GM12878 (cell line): ENCODE measurements around the gene PACS1.

Source experiments
- CEBPB ChIP-seq, 2 experiments: fragments of 150-350 bp in 1 of 2; IDR thresholded peaks; 2 replicates each; pipeline ENCODE4 v1.6.1; 2012 to 2014; ENCODE audit warnings: low read depth in 2 of 2, low read length in 2 of 2, borderline replicate concordance in 1 of 2, inconsistent platforms in 1 of 2
- CHD2 ChIP-seq: IDR thresholded peaks from 2 replicates; pipeline ENCODE4 v1.6.1; 2011; ENCODE audit warnings: low read depth, low read length, improper control_type of control experiment, borderline replicate concordance
- E4F1 ChIP-seq: fragments of 450-650 bp; IDR thresholded peaks from 2 replicates; pipeline ENCODE4 v1.6.1; 2018; ENCODE audit warnings: borderline replicate concordance, mild to moderate bottlenecking; ENCODE audit not compliant: partially characterized antibody
- GABPA ChIP-seq: IDR thresholded peaks from 2 replicates; pipeline ENCODE4 v1.6.1; 2014; ENCODE audit warnings: antibody characterized with exemption, low read depth, mild to moderate bottlenecking, inconsistent platforms
- NBN ChIP-seq: fragments of 450-650 bp; IDR thresholded peaks from 2 replicates; pipeline ENCODE4 v1.6.1; 2016
- NFYB ChIP-seq: IDR thresholded peaks from 2 replicates; pipeline ENCODE4 v1.6.1; 2011; ENCODE audit warnings: low read depth, mild to moderate bottlenecking, low read length, improper control_type of control experiment, moderate library complexity; ENCODE audit not compliant: insufficient read depth
- RELA ChIP-seq: fragments of 450-650 bp; IDR thresholded peaks from 2 replicates; pipeline ENCODE4 v1.8.0; 2014; ENCODE audit warnings: borderline replicate concordance; ENCODE audit not compliant: partially characterized antibody
- RUNX3 ChIP-seq: IDR thresholded peaks from 2 replicates; pipeline ENCODE4 v1.6.1; 2012; ENCODE audit warnings: low read length, inconsistent platforms
- YY1 ChIP-seq: IDR thresholded peaks from 2 replicates; pipeline ENCODE4 v1.6.1; 2011; ENCODE audit warnings: low read depth, mild to moderate bottlenecking, low read length
- ZBED1 ChIP-seq: IDR thresholded peaks from 2 replicates; pipeline ENCODE4 v1.6.1; 2016; ENCODE audit warnings: borderline replicate concordance
- ZBTB33 ChIP-seq: fragments of 450-650 bp; IDR thresholded peaks from 2 replicates; pipeline ENCODE4 v1.6.1; 2017; ENCODE audit warnings: mild to moderate bottlenecking
- ZNF24 ChIP-seq: fragments of 450-650 bp; IDR thresholded peaks from 2 replicates; pipeline ENCODE4 v1.6.1; 2017; ENCODE audit warnings: antibody characterized with exemption, mild to moderate bottlenecking
- ZNF274 ChIP-seq: IDR thresholded peaks from one replicate; pipeline ENCODE4 v1.8.0; 2011; ENCODE audit not compliant: insufficient read length, insufficient read depth
- TF ChIP-seq, protein P1 (sequence below), 3 experiments: IDR thresholded peaks in 2 of 3; conservative IDR thresholded peaks in 1 of 3; 2 replicates each; pipeline ENCODE4 v1.5.1; 2011; ENCODE audit warnings: low read depth in 3 of 3, low read length in 3 of 3, mild to moderate bottlenecking in 3 of 3, control low read depth in 2 of 3, moderate library complexity in 2 of 3, inconsistent platforms in 1 of 3, mixed read lengths in 1 of 3; ENCODE audit not compliant: control insufficient read depth in 2 of 3, insufficient read depth in 1 of 3; ENCODE audit errors: extremely low read depth in 1 of 3

DNA sequence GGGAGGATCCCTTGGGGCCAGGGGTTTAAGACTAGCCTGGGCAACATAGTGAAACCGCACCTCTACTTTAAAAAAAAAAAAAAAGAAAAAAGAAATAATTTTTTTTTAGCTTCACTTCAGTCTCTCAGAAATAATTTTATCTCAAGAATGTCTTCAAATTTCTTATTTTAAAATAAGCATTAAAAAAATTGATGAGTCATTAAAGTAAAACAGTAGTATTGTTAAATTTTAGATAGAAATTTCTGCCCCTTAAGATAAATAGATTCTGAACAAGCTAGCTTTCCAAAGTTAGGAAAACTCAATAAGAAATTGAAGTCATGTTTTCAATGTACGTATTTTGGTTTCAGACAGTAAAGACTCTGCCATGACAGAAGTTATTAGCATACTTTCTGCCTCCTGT, 7.7 kb upstream of the PACS1 start:
- TF ChIP-seq, protein P1, sequence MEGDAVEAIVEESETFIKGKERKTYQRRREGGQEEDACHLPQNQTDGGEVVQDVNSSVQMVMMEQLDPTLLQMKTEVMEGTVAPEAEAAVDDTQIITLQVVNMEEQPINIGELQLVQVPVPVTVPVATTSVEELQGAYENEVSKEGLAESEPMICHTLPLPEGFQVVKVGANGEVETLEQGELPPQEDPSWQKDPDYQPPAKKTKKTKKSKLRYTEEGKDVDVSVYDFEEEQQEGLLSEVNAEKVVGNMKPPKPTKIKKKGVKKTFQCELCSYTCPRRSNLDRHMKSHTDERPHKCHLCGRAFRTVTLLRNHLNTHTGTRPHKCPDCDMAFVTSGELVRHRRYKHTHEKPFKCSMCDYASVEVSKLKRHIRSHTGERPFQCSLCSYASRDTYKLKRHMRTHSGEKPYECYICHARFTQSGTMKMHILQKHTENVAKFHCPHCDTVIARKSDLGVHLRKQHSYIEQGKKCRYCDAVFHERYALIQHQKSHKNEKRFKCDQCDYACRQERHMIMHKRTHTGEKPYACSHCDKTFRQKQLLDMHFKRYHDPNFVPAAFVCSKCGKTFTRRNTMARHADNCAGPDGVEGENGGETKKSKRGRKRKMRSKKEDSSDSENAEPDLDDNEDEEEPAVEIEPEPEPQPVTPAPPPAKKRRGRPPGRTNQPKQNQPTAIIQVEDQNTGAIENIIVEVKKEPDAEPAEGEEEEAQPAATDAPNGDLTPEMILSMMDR (IDR thresholded peaks at IDR 0.05 in 2 of 3, conservative IDR thresholded peaks at IDR 0.05 in 1 of 3; ENCODE audit: control insufficient read depth in 2 of 3, extremely low read depth in 1 of 3, insufficient read depth in 1 of 3, low read depth in 3 of 3, low read length in 3 of 3) = no peak
- TF ChIP-seq RELA (no peak), YY1 (no peak), ZBED1 (no peak), GABPA (no peak), CEBPB (IDR thresholded peaks at IDR 0.05; ENCODE audit: borderline replicate concordance in 1 of 2, low read depth in 2 of 2, low read length in 2 of 2) (no peak), NFYB (no peak), RUNX3 (no peak), NBN (no peak), E4F1 (no peak), CHD2 (no peak), ZBTB33 (no peak), ZNF274 (no peak), ZNF24 (no peak)
